OCI-LY1 (cell line): ENCODE data around the gene HLCS.
A peak's percentile ranks its signal among the peaks of the same experiment; 100 is the strongest.

Experiments used
- H2AFZ ChIP-seq: fragments of 200-600 bp; sonication (generic), shearing (Covaris generic); 2 replicates; pipeline ENCODE4 v1.6.0; 2014; ENCODE audit warnings: antibody characterized with exemption, mild to moderate bottlenecking, low read length
- H3F3A ChIP-seq: fragments of 200-600 bp; sonication (generic), shearing (Covaris generic); 2 replicates; pipeline ENCODE4 v1.6.0; 2014; ENCODE audit warnings: mild to moderate bottlenecking, antibody characterized with exemption, low read length, moderate library complexity; ENCODE audit not compliant: insufficient read depth
- H3K27ac ChIP-seq: fragments of 200-600 bp; sonication (generic); 2 replicates; pipeline ENCODE4 v1.5.1; 2014; ENCODE audit warnings: low read length, mixed run types, mild to moderate bottlenecking, low read depth; ENCODE audit not compliant: poor library complexity, severe bottlenecking
- H3K27me3 ChIP-seq: fragments of 200-600 bp; sonication (generic); 2 replicates; pipeline ENCODE4 v1.6.0; 2014; ENCODE audit warnings: antibody characterized with exemption, mild to moderate bottlenecking, low read length, moderate library complexity; ENCODE audit not compliant: insufficient read depth
- H3K36me3 ChIP-seq: fragments of 200-600 bp; sonication (generic); 2 replicates; pipeline ENCODE4 v1.6.1; 2014; ENCODE audit warnings: mild to moderate bottlenecking, antibody characterized with exemption, low read length, moderate library complexity, mixed read lengths; ENCODE audit not compliant: insufficient read depth
- H3K4me1 ChIP-seq: fragments of 200-600 bp; sonication (generic); 2 replicates; pipeline ENCODE4 v1.5.1; 2014; ENCODE audit warnings: mild to moderate bottlenecking, low read length, moderate library complexity; ENCODE audit not compliant: insufficient read depth, severe bottlenecking
- H3K4me2 ChIP-seq: fragments of 200-600 bp; sonication (generic), shearing (Covaris generic); 2 replicates; pipeline ENCODE4 v1.6.1; 2014; ENCODE audit warnings: low read length
- H3K4me3 ChIP-seq: fragments of 200-600 bp; sonication (generic); 2 replicates; pipeline ENCODE4 v1.5.1; 2014; ENCODE audit warnings: low read length, low read depth, mild to moderate bottlenecking, mixed read lengths; ENCODE audit not compliant: poor library complexity, severe bottlenecking
- H3K79me2 ChIP-seq: fragments of 200-600 bp; shearing (Covaris generic); 2 replicates; pipeline ENCODE4 v1.6.1; 2016; ENCODE audit warnings: mixed run types, low read length, mixed read lengths; ENCODE audit not compliant: insufficient read depth
- H3K9ac ChIP-seq: fragments of 200-600 bp; sonication (generic), shearing (Covaris generic); 2 replicates; pipeline ENCODE4 v1.6.1; 2014; ENCODE audit warnings: mild to moderate bottlenecking, low read length, mixed read lengths
- H3K9me2 ChIP-seq: fragments of 200-600 bp; sonication (generic), shearing (Covaris generic); 2 replicates; pipeline ENCODE4 v1.6.1; 2014; ENCODE audit warnings: low read depth, mild to moderate bottlenecking, low read length, mixed read lengths
- H3K9me3 ChIP-seq: fragments of 200-600 bp; shearing (Covaris generic); 2 replicates; pipeline ENCODE4 v1.6.1; 2014; ENCODE audit warnings: low read length, mixed read lengths
- H4K20me1 ChIP-seq: fragments of 200-600 bp; sonication (generic), shearing (Covaris generic); 2 replicates; pipeline ENCODE4 v1.6.0; 2016; ENCODE audit warnings: mild to moderate bottlenecking, low read length; ENCODE audit not compliant: insufficient read depth
- EZH2 ChIP-seq: fragments of 200-600 bp; sonication (generic), shearing (Covaris generic); IDR thresholded peaks from 2 replicates; pipeline ENCODE4 v1.8.0; 2017; ENCODE audit warnings: borderline replicate concordance, mixed run types, mild to moderate bottlenecking, antibody characterized with exemption, low read length, moderate library complexity, mixed read lengths
- TF ChIP-seq, protein P1 (sequence below): fragments of 200-600 bp; sonication (generic), shearing (Covaris generic); IDR thresholded peaks from 2 replicates; pipeline ENCODE4 v1.5.1; 2017; ENCODE audit warnings: mild to moderate bottlenecking, antibody characterized with exemption, low read length, moderate library complexity, mixed read lengths

The HLCS gene

DNA sequence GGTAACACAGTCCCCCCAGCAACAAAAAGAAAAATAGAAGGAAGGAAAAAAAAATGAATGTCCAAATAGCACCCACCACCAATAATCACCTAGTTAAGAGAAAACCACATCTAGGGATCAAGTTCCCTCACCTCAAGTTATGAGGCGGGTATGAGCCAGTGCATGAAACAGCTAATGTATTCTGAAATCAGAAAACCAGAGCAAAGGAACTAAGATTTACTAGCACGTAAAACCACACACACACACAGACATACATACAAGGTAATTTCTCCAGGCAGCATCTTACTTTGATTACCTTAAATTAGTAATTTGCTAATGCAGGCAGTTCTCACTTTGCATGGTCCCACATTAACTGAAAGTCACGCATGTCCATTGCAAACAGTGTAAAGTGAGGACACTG is 109.8 kb downstream of the HLCS start:
- Histone ChIP-seq H3F3A (no peaks in the 10 kb centered on the region), H3K27me3 (no peaks in the 10 kb centered on the region), H4K20me1 (no peaks in the 10 kb centered on the region), H3K4me2 (no peak overlapping the region), H3K4me3 (no peak overlapping the region), H3K36me3 (no peaks in the 10 kb centered on the region), H2AFZ (no peak overlapping the region), H3K9ac (no peak overlapping the region), H3K79me2 (no peaks in the 10 kb centered on the region), H3K4me1 (peaks cover 9% of the 10 kb centered on the region), H3K9me3 (no peaks in the 10 kb centered on the region), H3K9me2 (no peaks in the 10 kb centered on the region), H3K27ac (no peak overlapping the region)
- TF ChIP-seq, protein P1, sequence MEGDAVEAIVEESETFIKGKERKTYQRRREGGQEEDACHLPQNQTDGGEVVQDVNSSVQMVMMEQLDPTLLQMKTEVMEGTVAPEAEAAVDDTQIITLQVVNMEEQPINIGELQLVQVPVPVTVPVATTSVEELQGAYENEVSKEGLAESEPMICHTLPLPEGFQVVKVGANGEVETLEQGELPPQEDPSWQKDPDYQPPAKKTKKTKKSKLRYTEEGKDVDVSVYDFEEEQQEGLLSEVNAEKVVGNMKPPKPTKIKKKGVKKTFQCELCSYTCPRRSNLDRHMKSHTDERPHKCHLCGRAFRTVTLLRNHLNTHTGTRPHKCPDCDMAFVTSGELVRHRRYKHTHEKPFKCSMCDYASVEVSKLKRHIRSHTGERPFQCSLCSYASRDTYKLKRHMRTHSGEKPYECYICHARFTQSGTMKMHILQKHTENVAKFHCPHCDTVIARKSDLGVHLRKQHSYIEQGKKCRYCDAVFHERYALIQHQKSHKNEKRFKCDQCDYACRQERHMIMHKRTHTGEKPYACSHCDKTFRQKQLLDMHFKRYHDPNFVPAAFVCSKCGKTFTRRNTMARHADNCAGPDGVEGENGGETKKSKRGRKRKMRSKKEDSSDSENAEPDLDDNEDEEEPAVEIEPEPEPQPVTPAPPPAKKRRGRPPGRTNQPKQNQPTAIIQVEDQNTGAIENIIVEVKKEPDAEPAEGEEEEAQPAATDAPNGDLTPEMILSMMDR = no peak
- no peak for TF ChIP-seq EZH2

DNA sequence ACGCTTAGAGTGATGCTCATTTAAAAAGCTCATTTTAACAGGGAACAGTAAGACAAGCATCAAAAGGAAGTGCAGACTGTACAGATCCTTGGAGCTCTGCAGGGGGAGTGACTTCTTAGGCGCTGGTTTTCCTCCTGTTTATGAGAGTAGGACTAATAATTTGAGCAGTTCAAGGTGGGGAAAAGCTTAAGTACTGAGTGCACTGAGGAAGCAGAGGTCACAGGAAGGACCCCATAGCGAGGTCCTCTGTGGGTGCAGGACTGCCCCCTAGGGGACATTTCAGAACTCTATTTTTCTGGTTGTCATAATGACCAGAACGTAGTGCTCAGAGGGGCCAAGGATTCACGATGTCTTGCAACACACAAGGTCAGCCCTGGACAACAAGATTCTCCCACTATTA is 112.1 kb downstream of the HLCS start:
- H3K27me3 ChIP-seq = no peaks in the 10 kb centered on the region
- H3K4me3 ChIP-seq = no peak overlapping the region
- H3K9me2 ChIP-seq = no peaks in the 10 kb centered on the region
- H3K36me3 ChIP-seq = no peaks in the 10 kb centered on the region
- TF ChIP-seq, protein P1 = peak; percentile 76; the same call in 1 of the 2 replicates
- TF ChIP-seq EZH2 = no peak
- H4K20me1 ChIP-seq = no peaks in the 10 kb centered on the region
- H2AFZ ChIP-seq = no peak overlapping the region
- H3K27ac ChIP-seq = no peak overlapping the region
- no peak overlapping the region for H3K4me2 ChIP-seq
- no peak overlapping the region for H3K9ac ChIP-seq
- H3F3A ChIP-seq = no peaks in the 10 kb centered on the region
- H3K9me3 ChIP-seq = no peaks in the 10 kb centered on the region
- no peaks in the 10 kb centered on the region for H3K4me1 ChIP-seq
- H3K79me2 ChIP-seq = no peaks in the 10 kb centered on the region

DNA sequence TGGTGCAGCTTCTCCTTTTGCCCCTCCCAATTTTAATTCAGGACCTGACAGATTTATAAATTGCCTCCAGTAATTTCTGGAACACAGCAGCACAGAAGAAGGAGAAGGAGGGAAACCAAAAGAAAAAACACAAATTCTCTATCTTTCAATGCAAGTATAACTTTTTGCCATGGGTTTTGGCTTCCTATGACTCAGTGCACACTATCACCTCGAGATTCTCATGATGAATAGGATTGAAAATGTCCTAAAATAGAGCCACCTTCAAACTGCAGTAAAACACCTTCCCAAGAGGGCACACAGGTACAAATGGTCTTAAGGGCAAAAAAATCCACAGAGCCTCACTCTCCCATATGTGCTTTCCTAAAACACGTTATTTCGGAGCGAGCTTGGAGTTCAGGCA is 113.6 kb downstream of the HLCS start:
- H3K27me3 ChIP-seq = no peaks in the 10 kb centered on the region
- H3K4me3 ChIP-seq = no peak overlapping the region
- H3F3A ChIP-seq = no peaks in the 10 kb centered on the region
- H4K20me1 ChIP-seq = no peaks in the 10 kb centered on the region
- H3K9me2 ChIP-seq = no peaks in the 10 kb centered on the region
- H3K9ac ChIP-seq = no peak overlapping the region
- H3K4me1 ChIP-seq = no peaks in the 10 kb centered on the region
- no peaks in the 10 kb centered on the region for H3K79me2 ChIP-seq
- H3K4me2 ChIP-seq = no peak overlapping the region
- H3K36me3 ChIP-seq = no peaks in the 10 kb centered on the region
- no peak overlapping the region for H3K27ac ChIP-seq
- H2AFZ ChIP-seq = no peak overlapping the region
- TF ChIP-seq, protein P1 = no peak
- no peak for TF ChIP-seq EZH2
- no peaks in the 10 kb centered on the region for H3K9me3 ChIP-seq
